GM12872 (cell line): ENCODE measurements around the gene BAZ1A.

ENCODE experiments used
- TF ChIP-seq, protein P1 (sequence below): IDR thresholded peaks from 3 replicates; pipeline ENCODE4 v1.5.1; 2011; ENCODE audit warnings: low read depth, mild to moderate bottlenecking, low read length, moderate library complexity; ENCODE audit not compliant: insufficient read depth

Gene BAZ1A

DNA sequence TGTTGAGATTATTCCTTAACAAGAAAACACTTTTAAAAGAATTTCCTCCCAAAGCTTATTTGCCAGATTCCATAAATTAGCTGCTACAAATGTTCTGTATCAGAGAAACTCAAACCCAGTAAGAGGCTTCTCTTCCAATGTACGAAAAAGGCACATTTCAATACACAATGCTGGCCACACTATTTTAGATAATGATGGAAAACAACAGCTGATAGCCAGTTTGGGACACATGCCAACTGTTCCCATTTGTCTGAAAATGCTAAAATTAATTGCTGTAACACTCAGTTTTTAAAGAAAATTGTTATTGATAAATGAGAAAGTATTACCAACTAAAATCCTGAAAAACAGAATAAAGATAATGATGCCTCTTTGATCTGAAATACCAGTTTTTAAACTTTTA lies 165.2 kb downstream of the BAZ1A start:
- TF ChIP-seq, protein P1, sequence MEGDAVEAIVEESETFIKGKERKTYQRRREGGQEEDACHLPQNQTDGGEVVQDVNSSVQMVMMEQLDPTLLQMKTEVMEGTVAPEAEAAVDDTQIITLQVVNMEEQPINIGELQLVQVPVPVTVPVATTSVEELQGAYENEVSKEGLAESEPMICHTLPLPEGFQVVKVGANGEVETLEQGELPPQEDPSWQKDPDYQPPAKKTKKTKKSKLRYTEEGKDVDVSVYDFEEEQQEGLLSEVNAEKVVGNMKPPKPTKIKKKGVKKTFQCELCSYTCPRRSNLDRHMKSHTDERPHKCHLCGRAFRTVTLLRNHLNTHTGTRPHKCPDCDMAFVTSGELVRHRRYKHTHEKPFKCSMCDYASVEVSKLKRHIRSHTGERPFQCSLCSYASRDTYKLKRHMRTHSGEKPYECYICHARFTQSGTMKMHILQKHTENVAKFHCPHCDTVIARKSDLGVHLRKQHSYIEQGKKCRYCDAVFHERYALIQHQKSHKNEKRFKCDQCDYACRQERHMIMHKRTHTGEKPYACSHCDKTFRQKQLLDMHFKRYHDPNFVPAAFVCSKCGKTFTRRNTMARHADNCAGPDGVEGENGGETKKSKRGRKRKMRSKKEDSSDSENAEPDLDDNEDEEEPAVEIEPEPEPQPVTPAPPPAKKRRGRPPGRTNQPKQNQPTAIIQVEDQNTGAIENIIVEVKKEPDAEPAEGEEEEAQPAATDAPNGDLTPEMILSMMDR: no peak

DNA sequence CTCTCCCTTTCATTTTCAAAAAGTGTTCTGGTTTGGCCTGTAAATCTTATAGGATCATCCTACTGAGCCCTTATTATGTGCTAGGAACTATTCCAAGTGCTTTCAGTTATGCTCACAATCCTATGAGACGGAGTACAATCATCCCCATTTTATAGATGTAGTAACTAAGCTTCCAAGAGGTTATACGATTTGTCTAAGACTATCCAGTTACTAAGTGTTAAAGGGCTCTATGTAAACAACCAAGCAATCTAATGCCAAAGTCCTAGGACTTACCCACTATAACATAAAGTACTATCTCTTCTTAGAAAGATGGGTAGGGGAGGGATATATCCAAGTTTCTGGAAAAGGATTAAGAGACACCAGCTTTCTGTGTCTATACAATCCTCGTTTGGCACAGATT lies 167.4 kb downstream of the BAZ1A start:
- TF ChIP-seq, protein P1: no peak
